ENCODE measurements around the gene CASP12.

CASP12 gene

GRCh38 chr11:104917271-104918112 lies 19.2 kb upstream of the CASP12 start:
- Histone ChIP-seq H3K9ac (ENCODE audit: low read length) (no peak overlapping the region), H3K27me3 (ENCODE audit: control insufficient read depth, insufficient read depth, low read length) (no peaks in the 10 kb centered on the region), H3K4me1 (ENCODE audit: control insufficient read depth, insufficient read depth, low read length) (no peaks in the 10 kb centered on the region), H3K27ac (ENCODE audit: low read depth, low read length) (no peak overlapping the region), H3K36me3 (ENCODE audit: control insufficient read depth, insufficient read depth, low read length) (no peaks in the 10 kb centered on the region), H3K4me3 (ENCODE audit: low read depth, low read length) (no peak overlapping the region), H3K9me3 (ENCODE audit: control insufficient read depth, insufficient read depth, low read depth, low read length) (no peaks in the 10 kb centered on the region)

- Histone ChIP-seq H3K27me3 (ENCODE audit: control insufficient read depth, insufficient read depth, low read length) (no peaks in the 10 kb centered on the region), H3K9ac (ENCODE audit: low read length) (no peak overlapping the region), H3K27ac (ENCODE audit: low read depth, low read length) (no peak overlapping the region), H3K4me3 (ENCODE audit: low read depth, low read length) (no peak overlapping the region), H3K36me3 (ENCODE audit: control insufficient read depth, insufficient read depth, low read length) (no peaks in the 10 kb centered on the region), H3K4me1 (ENCODE audit: control insufficient read depth, insufficient read depth, low read length) (no peaks in the 10 kb centered on the region), H3K9me3 (ENCODE audit: control insufficient read depth, insufficient read depth, low read depth, low read length) (no peaks in the 10 kb centered on the region)
Measured at GRCh38 chr11:104916442-104916841, 18.2 kb upstream of the CASP12 start.

- no peak overlapping the region for H3K9ac ChIP-seq (ENCODE audit: low read length)
- no peaks in the 10 kb centered on the region for H3K36me3 ChIP-seq (ENCODE audit: control insufficient read depth, insufficient read depth, low read length)
- no peaks in the 10 kb centered on the region for H3K4me1 ChIP-seq (ENCODE audit: control insufficient read depth, insufficient read depth, low read length)
- no peaks in the 10 kb centered on the region for H3K9me3 ChIP-seq (ENCODE audit: control insufficient read depth, insufficient read depth, low read depth, low read length)
- H3K27me3 ChIP-seq (ENCODE audit: control insufficient read depth, insufficient read depth, low read length) = no peaks in the 10 kb centered on the region
- no peak overlapping the region for H3K27ac ChIP-seq (ENCODE audit: low read depth, low read length)
- H3K4me3 ChIP-seq (ENCODE audit: low read depth, low read length) = no peak overlapping the region
Measured at GRCh38 chr11:104912102-104912501, 13.8 kb upstream of the CASP12 start.

GRCh38 chr11:104908186-104908531 lies 9.9 kb upstream of the CASP12 start:
- no peak overlapping the region for H3K27ac ChIP-seq (ENCODE audit: low read depth, low read length)
- no peaks in the 10 kb centered on the region for H3K27me3 ChIP-seq (ENCODE audit: control insufficient read depth, insufficient read depth, low read length)
- H3K9ac ChIP-seq (ENCODE audit: low read length) = no peak overlapping the region
- H3K36me3 ChIP-seq (ENCODE audit: control insufficient read depth, insufficient read depth, low read length) = no peaks in the 10 kb centered on the region
- H3K4me1 ChIP-seq (ENCODE audit: control insufficient read depth, insufficient read depth, low read length) = no peaks in the 10 kb centered on the region
- H3K4me3 ChIP-seq (ENCODE audit: low read depth, low read length) = no peak overlapping the region
- H3K9me3 ChIP-seq (ENCODE audit: control insufficient read depth, insufficient read depth, low read depth, low read length) = no peaks in the 10 kb centered on the region

- no peaks in the 10 kb centered on the region for H3K27me3 ChIP-seq (ENCODE audit: control insufficient read depth, insufficient read depth, low read length)
- H3K4me1 ChIP-seq (ENCODE audit: control insufficient read depth, insufficient read depth, low read length) = no peaks in the 10 kb centered on the region
- no peaks in the 10 kb centered on the region for H3K36me3 ChIP-seq (ENCODE audit: control insufficient read depth, insufficient read depth, low read length)
- no peak overlapping the region for H3K9ac ChIP-seq (ENCODE audit: low read length)
- no peaks in the 10 kb centered on the region for H3K9me3 ChIP-seq (ENCODE audit: control insufficient read depth, insufficient read depth, low read depth, low read length)
- no peak overlapping the region for H3K27ac ChIP-seq (ENCODE audit: low read depth, low read length)
- H3K4me3 ChIP-seq (ENCODE audit: low read depth, low read length) = no peak overlapping the region
Measured at GRCh38 chr11:104907521-104908185, 9.4 kb upstream of the CASP12 start.

GRCh38 chr11:104905271-104905670 lies 7.0 kb upstream of the CASP12 start:
- Histone ChIP-seq H3K4me1 (ENCODE audit: control insufficient read depth, insufficient read depth, low read length) (no peaks in the 10 kb centered on the region), H3K36me3 (ENCODE audit: control insufficient read depth, insufficient read depth, low read length) (no peaks in the 10 kb centered on the region), H3K9me3 (ENCODE audit: control insufficient read depth, insufficient read depth, low read depth, low read length) (no peaks in the 10 kb centered on the region), H3K4me3 (ENCODE audit: low read depth, low read length) (no peak overlapping the region), H3K27me3 (ENCODE audit: control insufficient read depth, insufficient read depth, low read length) (no peaks in the 10 kb centered on the region), H3K9ac (ENCODE audit: low read length) (no peak overlapping the region), H3K27ac (ENCODE audit: low read depth, low read length) (no peak overlapping the region)

- H3K4me3 ChIP-seq (ENCODE audit: low read depth, low read length) = no peak overlapping the region
- no peaks in the 10 kb centered on the region for H3K27me3 ChIP-seq (ENCODE audit: control insufficient read depth, insufficient read depth, low read length)
- H3K9ac ChIP-seq (ENCODE audit: low read length) = no peak overlapping the region
- H3K36me3 ChIP-seq (ENCODE audit: control insufficient read depth, insufficient read depth, low read length) = no peaks in the 10 kb centered on the region
- no peak overlapping the region for H3K27ac ChIP-seq (ENCODE audit: low read depth, low read length)
- peaks cover 8% of the 10 kb centered on the region; the same call in 1 of the 2 replicates for H3K4me1 ChIP-seq (ENCODE audit: control insufficient read depth, insufficient read depth, low read length)
- H3K9me3 ChIP-seq (ENCODE audit: control insufficient read depth, insufficient read depth, low read depth, low read length) = no peaks in the 10 kb centered on the region
Measured at GRCh38 chr11:104899226-104899625, 966 bp upstream of the CASP12 start.

GRCh38 chr11:104898685-104899013 lies 389 bp upstream of the CASP12 start:
- Histone ChIP-seq H3K4me1 (ENCODE audit: control insufficient read depth, insufficient read depth, low read length) (peaks cover 14% of the 10 kb centered on the region; the same call in 1 of the 2 replicates), H3K36me3 (ENCODE audit: control insufficient read depth, insufficient read depth, low read length) (no peaks in the 10 kb centered on the region), H3K4me3 (ENCODE audit: low read depth, low read length) (no peak overlapping the region), H3K27me3 (ENCODE audit: control insufficient read depth, insufficient read depth, low read length) (no peaks in the 10 kb centered on the region), H3K9me3 (ENCODE audit: control insufficient read depth, insufficient read depth, low read depth, low read length) (no peaks in the 10 kb centered on the region), H3K27ac (ENCODE audit: low read depth, low read length) (no peak overlapping the region), H3K9ac (ENCODE audit: low read length) (no peak overlapping the region)

GRCh38 chr11:104895634-104896033 lies 2.6 kb downstream of the CASP12 start:
- H3K36me3 ChIP-seq (ENCODE audit: control insufficient read depth, insufficient read depth, low read length) = no peaks in the 10 kb centered on the region
- no peak overlapping the region for H3K9ac ChIP-seq (ENCODE audit: low read length)
- H3K27me3 ChIP-seq (ENCODE audit: control insufficient read depth, insufficient read depth, low read length) = no peaks in the 10 kb centered on the region
- H3K4me3 ChIP-seq (ENCODE audit: low read depth, low read length) = no peak overlapping the region
- no peaks in the 10 kb centered on the region for H3K9me3 ChIP-seq (ENCODE audit: control insufficient read depth, insufficient read depth, low read depth, low read length)
- H3K4me1 ChIP-seq (ENCODE audit: control insufficient read depth, insufficient read depth, low read length) = peaks cover 23% of the 10 kb centered on the region
- H3K27ac ChIP-seq (ENCODE audit: low read depth, low read length) = no peak overlapping the region

- Histone ChIP-seq H3K27ac (ENCODE audit: low read depth, low read length) (no peak overlapping the region), H3K27me3 (ENCODE audit: control insufficient read depth, insufficient read depth, low read length) (no peaks in the 10 kb centered on the region)
Measured at GRCh38 chr11:104893876-104894275, 4.4 kb downstream of the CASP12 start.

GRCh38 chr11:104892723-104893511 lies 5.3 kb downstream of the CASP12 start:
- Histone ChIP-seq H3K9me3 (ENCODE audit: control insufficient read depth, insufficient read depth, low read depth, low read length) (no peaks in the 10 kb centered on the region), H3K9ac (ENCODE audit: low read length) (no peak overlapping the region), H3K4me1 (ENCODE audit: control insufficient read depth, insufficient read depth, low read length) (peaks cover 23% of the 10 kb centered on the region), H3K36me3 (ENCODE audit: control insufficient read depth, insufficient read depth, low read length) (no peaks in the 10 kb centered on the region), H3K27me3 (ENCODE audit: control insufficient read depth, insufficient read depth, low read length) (no peaks in the 10 kb centered on the region), H3K4me3 (ENCODE audit: low read depth, low read length) (no peak overlapping the region), H3K27ac (ENCODE audit: low read depth, low read length) (no peak overlapping the region)

More at GRCh38 chr11:104893876-104894275, 4.4 kb downstream of the CASP12 start:
- Histone ChIP-seq H3K4me3 (ENCODE audit: low read depth, low read length) (no peak overlapping the region), H3K36me3 (ENCODE audit: control insufficient read depth, insufficient read depth, low read length) (no peaks in the 10 kb centered on the region), H3K9ac (ENCODE audit: low read length) (no peak overlapping the region), H3K9me3 (ENCODE audit: control insufficient read depth, insufficient read depth, low read depth, low read length) (no peaks in the 10 kb centered on the region), H3K4me1 (ENCODE audit: control insufficient read depth, insufficient read depth, low read length) (peaks cover 23% of the 10 kb centered on the region)

Measured in HUES6 (cell line).